Tibial nerve (tissue), 3 donors: ENCODE data around the gene DCTN1.

Experiments
- CTCF ChIP-seq, 5 experiments: fragments of 200-600 bp in 3 of 5; fragments of 450-650 bp in 2 of 5; sonication (generic) in 3 of 5; IDR thresholded peaks; one replicate each; pipeline ENCODE4 v1.5.1; 2016 to 2019; ENCODE audit warnings: antibody characterized with exemption in 5 of 5, mild to moderate bottlenecking in 3 of 5, moderate library complexity in 2 of 5
- POLR2A ChIP-seq, 2 donors: fragments of 450-650 bp; IDR thresholded peaks; one replicate each; pipeline ENCODE4 v1.6.1; 2017; ENCODE audit warnings: antibody characterized with exemption in 2 of 2, mild to moderate bottlenecking in 2 of 2, moderate library complexity in 2 of 2

GRCh38 chr2:74368499-74368898 is 11.6 kb downstream of the DCTN1 start:
- TF ChIP-seq CTCF (IDR thresholded peaks at IDR 0.05) (no peak), POLR2A (IDR thresholded peaks at IDR 0.05) (no peak)
